GM23338 (cell line): Measurements from ENCODE around the gene ANKRD2. TPM values are rescaled to one million over a fixed set of nuclear protein-coding genes. Genes with fewer than 3 reads are reported as not detected.

Experiments
- ATAC-seq: fragments of 200-7000 bp; cut with Tn5 transposase; 3 replicates; pipeline ENCODE4 v1.9.1; 2020
- DNase-seq: peaks from one replicate; pipeline ENCODE4 v3.0.0-alpha.2; 2015; ENCODE audit warnings: low spot score
- H2AFZ ChIP-seq: fragments of 200-600 bp; sonication (generic); 2 replicates; pipeline ENCODE4 v1.8.0; 2016; ENCODE audit warnings: antibody characterized with exemption, mild to moderate bottlenecking, moderate library complexity
- H3F3A ChIP-seq: fragments of 200-600 bp; sonication (generic); replicated peaks from 2 replicates; pipeline ENCODE4 v1.8.0; 2017; ENCODE audit warnings: antibody characterized with exemption, mixed run types, low read depth
- H3K27ac ChIP-seq: fragments of 200-600 bp; sonication (generic); 2 replicates; pipeline ENCODE4 v1.6.1; 2016; ENCODE audit warnings: low read depth
- H3K27me3 ChIP-seq: fragments of 200-600 bp; sonication (generic); 2 replicates; pipeline ENCODE4 v1.8.0; 2016; ENCODE audit warnings: mild to moderate bottlenecking, mixed run types, moderate library complexity; ENCODE audit not compliant: insufficient read depth
- H3K36me3 ChIP-seq: fragments of 200-600 bp; sonication (generic); 2 replicates; pipeline ENCODE4 v1.8.0; 2016; ENCODE audit warnings: mild to moderate bottlenecking; ENCODE audit not compliant: insufficient read depth
- H3K4me1 ChIP-seq: fragments of 200-600 bp; sonication (generic); 2 replicates; pipeline ENCODE4 v1.8.0; 2016; ENCODE audit warnings: mild to moderate bottlenecking, moderate library complexity; ENCODE audit not compliant: insufficient read depth
- H3K4me2 ChIP-seq: fragments of 200-600 bp; sonication (generic); 2 replicates; pipeline ENCODE4 v1.7.1; 2017; ENCODE audit warnings: mixed run types
- H3K4me3 ChIP-seq: fragments of 200-600 bp; sonication (generic); 2 replicates; pipeline ENCODE4 v1.6.1; 2016; ENCODE audit warnings: mixed run types
- H3K79me2 ChIP-seq: fragments of 200-600 bp; sonication (generic); replicated peaks from 2 replicates; pipeline ENCODE4 v1.8.0; 2017; ENCODE audit warnings: mild to moderate bottlenecking; ENCODE audit not compliant: insufficient read depth
- H3K9me2 ChIP-seq: fragments of 200-600 bp; sonication (generic); 2 replicates; pipeline ENCODE4 v1.8.0; 2017; ENCODE audit not compliant: insufficient read depth
- H4K20me1 ChIP-seq: fragments of 200-600 bp; sonication (generic); replicated peaks from 2 replicates; pipeline ENCODE4 v1.8.0; 2017; ENCODE audit warnings: mild to moderate bottlenecking; ENCODE audit not compliant: insufficient read depth
- H3K27ac Mint-ChIP-seq: 2 replicates; pipeline ENCODE4 v1.8.0; 2020; ENCODE audit warnings: inconsistent platforms, mild to moderate bottlenecking, moderate library complexity, mixed read lengths
- H3K27me3 Mint-ChIP-seq: 3 replicates; pipeline ENCODE4 v1.8.0; 2022; ENCODE audit warnings: low read depth, mild to moderate bottlenecking, moderate library complexity, mixed read lengths, inconsistent platforms; ENCODE audit not compliant: insufficient read depth, poor library complexity
- H3K36me3 Mint-ChIP-seq: 3 replicates; pipeline ENCODE4 v1.8.0; 2021; ENCODE audit warnings: low read depth, mild to moderate bottlenecking, inconsistent platforms, moderate library complexity, mixed read lengths
- H3K4me1 Mint-ChIP-seq: 3 replicates; pipeline ENCODE4 v1.8.0; 2020; ENCODE audit warnings: mild to moderate bottlenecking, inconsistent platforms, mixed read lengths
- H3K4me3 Mint-ChIP-seq: 3 replicates; pipeline ENCODE4 v1.8.0; 2021; ENCODE audit warnings: moderate library complexity, mild to moderate bottlenecking, inconsistent platforms, mixed read lengths
- H3K9me3 Mint-ChIP-seq: 3 replicates; pipeline ENCODE4 v1.8.0; 2020; ENCODE audit warnings: moderate library complexity, mild to moderate bottlenecking, inconsistent platforms, mixed read lengths
- CREB1 ChIP-seq: fragments of 250-450 bp; sonication (Bioruptor Pico); IDR thresholded peaks from 2 replicates; pipeline ENCODE4 v1.5.0; 2020; ENCODE audit warnings: low read depth, mild to moderate bottlenecking, moderate library complexity
- ETS1 ChIP-seq: IDR thresholded peaks from 2 replicates; pipeline ENCODE4 v1.6.1; 2016; ENCODE audit warnings: antibody characterized with exemption
- EZH2phosphoT487 ChIP-seq: fragments of 200-600 bp; sonication (generic); IDR thresholded peaks from one replicate; pipeline ENCODE4 v1.8.1; 2018; ENCODE audit warnings: antibody characterized with exemption; ENCODE audit not compliant: unreplicated experiment
- JUNB ChIP-seq: IDR thresholded peaks from one replicate; pipeline ENCODE4 v1.6.1; 2016; ENCODE audit warnings: antibody characterized with exemption; ENCODE audit not compliant: unreplicated experiment
- NANOG ChIP-seq: IDR thresholded peaks from 2 replicates; pipeline ENCODE4 v1.6.1; 2016; ENCODE audit warnings: antibody characterized with exemption, borderline replicate concordance
- STAT1 ChIP-seq: IDR thresholded peaks from one replicate; pipeline ENCODE4 v1.6.1; 2016; ENCODE audit warnings: antibody characterized with exemption; ENCODE audit not compliant: unreplicated experiment
- ZNF114 ChIP-seq: fragments of 250-450 bp; sonication (Bioruptor Pico); IDR thresholded peaks from 2 replicates; pipeline ENCODE4 v1.5.0; 2020; ENCODE audit warnings: mild to moderate bottlenecking, moderate library complexity
- ZNF331 ChIP-seq: fragments of 250-450 bp; sonication (Bioruptor Pico); IDR thresholded peaks from 2 replicates; pipeline ENCODE4 v1.5.0; 2020; ENCODE audit warnings: low read depth, mild to moderate bottlenecking, moderate library complexity
- polyA plus RNA-seq: library from polyadenylated mRNA; unstranded; fragments of >200 nt; fragmentation: Nextera tagmentation; extraction: Ambion mirVana; gene quantifications from 2 replicates; pipeline ENCODE4 v1.2.1, GENCODE V29; 2016
- total RNA-seq: library from RNA; depleted of rRNA; stranded (reverse); fragments of >200 nt; shearing (Covaris generic); gene quantifications from 2 replicates; pipeline ENCODE4 v1.2.3, GENCODE V29; 2014
- TF ChIP-seq, protein P1 (sequence below): fragments of 250-450 bp; sonication (Bioruptor Pico); IDR thresholded peaks from 2 replicates; pipeline ENCODE4 v1.5.0; 2020; ENCODE audit warnings: mild to moderate bottlenecking, moderate library complexity
- TF ChIP-seq, protein P2 (sequence below), 2 experiments: fragments of 200-600 bp in 1 of 2; sonication (generic) in 1 of 2; conservative IDR thresholded peaks; 2 replicates each; pipeline versions ENCODE4 v1.5.1 to v1.6.1; 2016 to 2017; ENCODE audit warnings: antibody characterized with exemption in 2 of 2, low read depth in 2 of 2, mild to moderate bottlenecking in 2 of 2, moderate library complexity in 1 of 2

Gene ANKRD2
- total and polyA plus RNA-seq, 2 experiments from 2014 or later: not detected

GRCh38 chr10:97631098-97631497, 58.5 kb downstream of the ANKRD2 start:
- H3K27me3 Mint-ChIP-seq: peaks cover 5% of the 10 kb centered on the region
- H3K36me3 ChIP-seq: no peaks in the 10 kb centered on the region
- no peak for DNase-seq
- no peak for ATAC-seq
- H3K27ac Mint-ChIP-seq: no peak overlapping the region
- H3K36me3 Mint-ChIP-seq: no peaks in the 10 kb centered on the region
- no peak overlapping the region for H2AFZ ChIP-seq
- H3K9me3 Mint-ChIP-seq: no peaks in the 10 kb centered on the region
- H3K4me3 Mint-ChIP-seq: no peak overlapping the region
- H3K4me3 ChIP-seq: no peak overlapping the region
- peaks cover 6% of the 10 kb centered on the region; the same call in 2 of the 3 replicates for H3K4me1 Mint-ChIP-seq
- no peaks in the 10 kb centered on the region for H3K9me2 ChIP-seq
- H3F3A ChIP-seq: no peaks in the 10 kb centered on the region
- H3K27ac ChIP-seq: no peak overlapping the region
- no peak for TF ChIP-seq ZNF331 (CRISPR knock-in tag)
- TF ChIP-seq ETS1: no peak
- TF ChIP-seq ZNF114 (CRISPR knock-in tag): no peak
- TF ChIP-seq EZH2phosphoT487: no peak
- no peak for TF ChIP-seq JUNB
- no peak for TF ChIP-seq NANOG
- TF ChIP-seq CREB1 (CRISPR knock-in tag): no peak
- TF ChIP-seq STAT1: no peak
- TF ChIP-seq, protein P1, sequence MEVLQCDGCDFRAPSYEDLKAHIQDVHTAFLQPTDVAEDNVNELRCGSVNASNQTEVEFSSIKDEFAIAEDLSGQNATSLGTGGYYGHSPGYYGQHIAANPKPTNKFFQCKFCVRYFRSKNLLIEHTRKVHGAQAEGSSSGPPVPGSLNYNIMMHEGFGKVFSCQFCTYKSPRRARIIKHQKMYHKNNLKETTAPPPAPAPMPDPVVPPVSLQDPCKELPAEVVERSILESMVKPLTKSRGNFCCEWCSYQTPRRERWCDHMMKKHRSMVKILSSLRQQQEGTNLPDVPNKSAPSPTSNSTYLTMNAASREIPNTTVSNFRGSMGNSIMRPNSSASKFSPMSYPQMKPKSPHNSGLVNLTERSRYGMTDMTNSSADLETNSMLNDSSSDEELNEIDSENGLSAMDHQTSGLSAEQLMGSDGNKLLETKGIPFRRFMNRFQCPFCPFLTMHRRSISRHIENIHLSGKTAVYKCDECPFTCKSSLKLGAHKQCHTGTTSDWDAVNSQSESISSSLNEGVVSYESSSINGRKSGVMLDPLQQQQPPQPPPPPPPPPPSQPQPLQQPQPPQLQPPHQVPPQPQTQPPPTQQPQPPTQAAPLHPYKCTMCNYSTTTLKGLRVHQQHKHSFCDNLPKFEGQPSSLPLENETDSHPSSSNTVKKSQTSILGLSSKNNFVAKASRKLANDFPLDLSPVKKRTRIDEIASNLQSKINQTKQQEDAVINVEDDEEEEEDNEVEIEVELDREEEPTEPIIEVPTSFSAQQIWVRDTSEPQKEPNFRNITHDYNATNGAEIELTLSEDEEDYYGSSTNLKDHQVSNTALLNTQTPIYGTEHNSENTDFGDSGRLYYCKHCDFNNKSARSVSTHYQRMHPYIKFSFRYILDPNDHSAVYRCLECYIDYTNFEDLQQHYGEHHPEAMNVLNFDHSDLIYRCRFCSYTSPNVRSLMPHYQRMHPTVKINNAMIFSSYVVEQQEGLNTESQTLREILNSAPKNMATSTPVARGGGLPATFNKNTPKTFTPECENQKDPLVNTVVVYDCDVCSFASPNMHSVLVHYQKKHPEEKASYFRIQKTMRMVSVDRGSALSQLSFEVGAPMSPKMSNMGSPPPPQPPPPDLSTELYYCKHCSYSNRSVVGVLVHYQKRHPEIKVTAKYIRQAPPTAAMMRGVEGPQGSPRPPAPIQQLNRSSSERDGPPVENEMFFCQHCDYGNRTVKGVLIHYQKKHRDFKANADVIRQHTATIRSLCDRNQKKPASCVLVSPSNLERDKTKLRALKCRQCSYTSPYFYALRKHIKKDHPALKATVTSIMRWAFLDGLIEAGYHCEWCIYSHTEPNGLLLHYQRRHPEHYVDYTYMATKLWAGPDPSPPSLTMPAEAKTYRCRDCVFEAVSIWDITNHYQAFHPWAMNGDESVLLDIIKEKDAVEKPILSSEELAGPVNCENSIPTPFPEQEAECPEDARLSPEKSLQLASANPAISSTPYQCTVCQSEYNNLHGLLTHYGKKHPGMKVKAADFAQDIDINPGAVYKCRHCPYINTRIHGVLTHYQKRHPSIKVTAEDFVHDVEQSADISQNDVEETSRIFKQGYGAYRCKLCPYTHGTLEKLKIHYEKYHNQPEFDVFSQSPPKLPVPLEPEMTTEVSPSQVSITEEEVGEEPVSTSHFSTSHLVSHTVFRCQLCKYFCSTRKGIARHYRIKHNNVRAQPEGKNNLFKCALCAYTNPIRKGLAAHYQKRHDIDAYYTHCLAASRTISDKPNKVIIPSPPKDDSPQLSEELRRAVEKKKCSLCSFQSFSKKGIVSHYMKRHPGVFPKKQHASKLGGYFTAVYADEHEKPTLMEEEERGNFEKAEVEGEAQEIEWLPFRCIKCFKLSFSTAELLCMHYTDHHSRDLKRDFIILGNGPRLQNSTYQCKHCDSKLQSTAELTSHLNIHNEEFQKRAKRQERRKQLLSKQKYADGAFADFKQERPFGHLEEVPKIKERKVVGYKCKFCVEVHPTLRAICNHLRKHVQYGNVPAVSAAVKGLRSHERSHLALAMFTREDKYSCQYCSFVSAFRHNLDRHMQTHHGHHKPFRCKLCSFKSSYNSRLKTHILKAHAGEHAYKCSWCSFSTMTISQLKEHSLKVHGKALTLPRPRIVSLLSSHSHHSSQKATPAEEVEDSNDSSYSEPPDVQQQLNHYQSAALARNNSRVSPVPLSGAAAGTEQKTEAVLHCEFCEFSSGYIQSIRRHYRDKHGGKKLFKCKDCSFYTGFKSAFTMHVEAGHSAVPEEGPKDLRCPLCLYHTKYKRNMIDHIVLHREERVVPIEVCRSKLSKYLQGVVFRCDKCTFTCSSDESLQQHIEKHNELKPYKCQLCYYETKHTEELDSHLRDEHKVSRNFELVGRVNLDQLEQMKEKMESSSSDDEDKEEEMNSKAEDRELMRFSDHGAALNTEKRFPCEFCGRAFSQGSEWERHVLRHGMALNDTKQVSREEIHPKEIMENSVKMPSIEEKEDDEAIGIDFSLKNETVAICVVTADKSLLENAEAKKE (CRISPR knock-in tag): no peak
- TF ChIP-seq, protein P2, sequence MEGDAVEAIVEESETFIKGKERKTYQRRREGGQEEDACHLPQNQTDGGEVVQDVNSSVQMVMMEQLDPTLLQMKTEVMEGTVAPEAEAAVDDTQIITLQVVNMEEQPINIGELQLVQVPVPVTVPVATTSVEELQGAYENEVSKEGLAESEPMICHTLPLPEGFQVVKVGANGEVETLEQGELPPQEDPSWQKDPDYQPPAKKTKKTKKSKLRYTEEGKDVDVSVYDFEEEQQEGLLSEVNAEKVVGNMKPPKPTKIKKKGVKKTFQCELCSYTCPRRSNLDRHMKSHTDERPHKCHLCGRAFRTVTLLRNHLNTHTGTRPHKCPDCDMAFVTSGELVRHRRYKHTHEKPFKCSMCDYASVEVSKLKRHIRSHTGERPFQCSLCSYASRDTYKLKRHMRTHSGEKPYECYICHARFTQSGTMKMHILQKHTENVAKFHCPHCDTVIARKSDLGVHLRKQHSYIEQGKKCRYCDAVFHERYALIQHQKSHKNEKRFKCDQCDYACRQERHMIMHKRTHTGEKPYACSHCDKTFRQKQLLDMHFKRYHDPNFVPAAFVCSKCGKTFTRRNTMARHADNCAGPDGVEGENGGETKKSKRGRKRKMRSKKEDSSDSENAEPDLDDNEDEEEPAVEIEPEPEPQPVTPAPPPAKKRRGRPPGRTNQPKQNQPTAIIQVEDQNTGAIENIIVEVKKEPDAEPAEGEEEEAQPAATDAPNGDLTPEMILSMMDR (conservative IDR thresholded peaks at IDR 0.05; ENCODE audit: low read depth in 2 of 2): no peak
- H3K4me2 ChIP-seq: no peak overlapping the region
- H3K79me2 ChIP-seq: peaks cover 26% of the 10 kb centered on the region
- H3K4me1 ChIP-seq: 0 out of 2 replicates have a peak, but pooled peaks cover 3% of the 10 kb centered on the region
- H3K27me3 ChIP-seq: no peaks in the 10 kb centered on the region
- H4K20me1 ChIP-seq: peaks cover 4% of the 10 kb centered on the region
